ENCODE measurements around the gene CCDC80. TPM values are rescaled to one million over a fixed set of nuclear protein-coding genes. Genes with fewer than 3 reads are reported as not detected.

The CCDC80 gene
- total RNA-seq, 6 experiments from 2014 or later, result 326 to 388 (median 358) TPM

- no peak for DNase-seq
- Mint-ChIP-seq H3K9me3 (peaks cover 3% of the 10 kb centered on the region; the same call in 1 of the 2 replicates), H3K4me1 (ENCODE audit: low read depth) (no peaks in the 10 kb centered on the region; the same call in 1 of the 2 replicates), H3K36me3 (ENCODE audit: low read depth) (peaks cover 23% of the 10 kb centered on the region; the same call in 1 of the 2 replicates), H3K27me3 (ENCODE audit: insufficient read depth) (no peaks in the 10 kb centered on the region; the same call in 1 of the 2 replicates), H3K27ac (peak overlapping the region; percentile 88), H3K4me3 (no peak overlapping the region)
- TF ChIP-seq, protein P1, sequence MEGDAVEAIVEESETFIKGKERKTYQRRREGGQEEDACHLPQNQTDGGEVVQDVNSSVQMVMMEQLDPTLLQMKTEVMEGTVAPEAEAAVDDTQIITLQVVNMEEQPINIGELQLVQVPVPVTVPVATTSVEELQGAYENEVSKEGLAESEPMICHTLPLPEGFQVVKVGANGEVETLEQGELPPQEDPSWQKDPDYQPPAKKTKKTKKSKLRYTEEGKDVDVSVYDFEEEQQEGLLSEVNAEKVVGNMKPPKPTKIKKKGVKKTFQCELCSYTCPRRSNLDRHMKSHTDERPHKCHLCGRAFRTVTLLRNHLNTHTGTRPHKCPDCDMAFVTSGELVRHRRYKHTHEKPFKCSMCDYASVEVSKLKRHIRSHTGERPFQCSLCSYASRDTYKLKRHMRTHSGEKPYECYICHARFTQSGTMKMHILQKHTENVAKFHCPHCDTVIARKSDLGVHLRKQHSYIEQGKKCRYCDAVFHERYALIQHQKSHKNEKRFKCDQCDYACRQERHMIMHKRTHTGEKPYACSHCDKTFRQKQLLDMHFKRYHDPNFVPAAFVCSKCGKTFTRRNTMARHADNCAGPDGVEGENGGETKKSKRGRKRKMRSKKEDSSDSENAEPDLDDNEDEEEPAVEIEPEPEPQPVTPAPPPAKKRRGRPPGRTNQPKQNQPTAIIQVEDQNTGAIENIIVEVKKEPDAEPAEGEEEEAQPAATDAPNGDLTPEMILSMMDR (IDR thresholded peaks at IDR 0.05), result no peak
Observed at GRCh38 chr3:112638327-112639020, 2.5 kb downstream of the CCDC80 start.

GRCh38 chr3:112637700-112638099, 3.2 kb downstream of the CCDC80 start:
- no peak for DNase-seq
- no peaks in the 10 kb centered on the region; the same call in 1 of the 2 replicates for H3K27me3 Mint-ChIP-seq (ENCODE audit: insufficient read depth)
- H3K27ac Mint-ChIP-seq, result peak overlapping the region; percentile 88
- TF ChIP-seq, protein P1 (IDR thresholded peaks at IDR 0.05), result no peak
- no peak overlapping the region for H3K4me3 Mint-ChIP-seq
- no peaks in the 10 kb centered on the region; the same call in 1 of the 2 replicates for H3K4me1 Mint-ChIP-seq (ENCODE audit: low read depth)
- peaks cover 3% of the 10 kb centered on the region; the same call in 1 of the 2 replicates for H3K9me3 Mint-ChIP-seq
- peaks cover 23% of the 10 kb centered on the region; the same call in 1 of the 2 replicates for H3K36me3 Mint-ChIP-seq (ENCODE audit: low read depth)

DNA sequence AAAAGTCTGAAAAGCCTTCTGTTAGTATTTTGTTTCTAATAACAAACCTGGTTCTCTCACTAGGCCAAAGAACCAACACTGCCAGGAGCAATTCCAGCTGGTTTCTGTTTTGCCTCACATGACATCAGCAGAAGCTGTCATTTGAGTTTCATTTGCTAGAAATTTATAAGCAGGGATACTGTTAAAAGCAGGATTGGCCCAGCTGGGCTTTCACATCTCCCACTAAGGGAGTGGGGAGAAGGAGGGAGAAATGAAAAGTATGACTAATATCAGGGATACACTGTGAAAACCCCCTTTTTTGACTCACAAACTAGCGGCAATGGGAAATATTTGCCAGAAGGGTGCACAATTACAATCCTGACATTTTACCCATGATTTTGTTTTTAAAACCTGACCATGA, 5.3 kb downstream of the CCDC80 start:
- Mint-ChIP-seq H3K27me3 (ENCODE audit: insufficient read depth) (no peaks in the 10 kb centered on the region; the same call in 1 of the 2 replicates), H3K36me3 (ENCODE audit: low read depth) (peaks cover 23% of the 10 kb centered on the region; the same call in 1 of the 2 replicates), H3K4me1 (ENCODE audit: low read depth) (no peaks in the 10 kb centered on the region; the same call in none of the 2 replicates), H3K4me3 (no peak overlapping the region), H3K9me3 (peaks cover 3% of the 10 kb centered on the region; the same call in 1 of the 2 replicates), H3K27ac (peak overlapping the region; percentile 88)
- peak; percentile 92 for DNase-seq
- TF ChIP-seq, protein P1 (IDR thresholded peaks at IDR 0.05), result peak; percentile 49

GRCh38 chr3:112634786-112635541, 6.0 kb downstream of the CCDC80 start:
- Mint-ChIP-seq H3K27ac (peak overlapping the region; percentile 88), H3K4me3 (peak overlapping the region; percentile 49; the same call in 1 of the 2 replicates), H3K27me3 (ENCODE audit: insufficient read depth) (no peaks in the 10 kb centered on the region; the same call in 1 of the 2 replicates), H3K36me3 (ENCODE audit: low read depth) (peaks cover 23% of the 10 kb centered on the region; the same call in 1 of the 2 replicates), H3K9me3 (peaks cover 3% of the 10 kb centered on the region; the same call in 1 of the 2 replicates), H3K4me1 (ENCODE audit: low read depth) (no peaks in the 10 kb centered on the region; the same call in none of the 2 replicates)
- TF ChIP-seq, protein P1 (IDR thresholded peaks at IDR 0.05), result no peak
- DNase-seq, result no peak

- no peaks in the 10 kb centered on the region; the same call in none of the 2 replicates for H3K4me1 Mint-ChIP-seq (ENCODE audit: low read depth)
- peak overlapping the region; percentile 65 for H3K27ac Mint-ChIP-seq
- H3K4me3 Mint-ChIP-seq, result peak overlapping the region; percentile 51
- peaks cover 23% of the 10 kb centered on the region; the same call in 1 of the 2 replicates for H3K36me3 Mint-ChIP-seq (ENCODE audit: low read depth)
- H3K27me3 Mint-ChIP-seq (ENCODE audit: insufficient read depth), result no peaks in the 10 kb centered on the region
- H3K9me3 Mint-ChIP-seq, result peaks cover 3% of the 10 kb centered on the region; the same call in 1 of the 2 replicates
- no peak for DNase-seq
- TF ChIP-seq, protein P1 (IDR thresholded peaks at IDR 0.05), result no peak
Observed at GRCh38 chr3:112633757-112634156, 7.2 kb downstream of the CCDC80 start.

All from HFFc6 (cell line).